ENCODE measurements around the gene PRMT7. TPM values are rescaled to one million over a fixed set of nuclear protein-coding genes. Genes with fewer than 3 reads are reported as not detected.

Gene PRMT7
- total RNA-seq, 1 donor, result 42.7 TPM

DNA sequence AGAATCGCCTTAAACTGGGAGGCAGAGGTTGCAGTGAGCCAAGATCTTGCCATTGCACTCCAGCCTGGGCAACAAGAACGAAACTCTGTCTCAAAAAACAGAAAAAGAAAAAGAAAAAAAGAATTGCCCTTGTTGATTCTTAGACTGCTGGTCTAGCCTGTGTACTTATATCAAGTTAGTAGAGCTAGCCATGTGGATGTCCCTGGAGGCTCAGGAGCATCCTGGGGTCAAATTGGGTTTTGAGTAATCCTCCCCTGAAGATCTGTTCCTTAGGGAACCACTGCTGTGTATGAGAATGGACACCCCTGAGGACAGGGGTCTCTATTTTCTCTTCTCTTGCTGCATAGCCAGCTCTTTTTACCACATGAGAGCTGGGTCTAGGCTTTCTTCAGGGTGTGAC is 21.6 kb upstream of the PRMT7 start:
- H3K4me3 ChIP-seq (ENCODE audit: low read depth, low read length), result no peak overlapping the region
- TF ChIP-seq, protein P1, sequence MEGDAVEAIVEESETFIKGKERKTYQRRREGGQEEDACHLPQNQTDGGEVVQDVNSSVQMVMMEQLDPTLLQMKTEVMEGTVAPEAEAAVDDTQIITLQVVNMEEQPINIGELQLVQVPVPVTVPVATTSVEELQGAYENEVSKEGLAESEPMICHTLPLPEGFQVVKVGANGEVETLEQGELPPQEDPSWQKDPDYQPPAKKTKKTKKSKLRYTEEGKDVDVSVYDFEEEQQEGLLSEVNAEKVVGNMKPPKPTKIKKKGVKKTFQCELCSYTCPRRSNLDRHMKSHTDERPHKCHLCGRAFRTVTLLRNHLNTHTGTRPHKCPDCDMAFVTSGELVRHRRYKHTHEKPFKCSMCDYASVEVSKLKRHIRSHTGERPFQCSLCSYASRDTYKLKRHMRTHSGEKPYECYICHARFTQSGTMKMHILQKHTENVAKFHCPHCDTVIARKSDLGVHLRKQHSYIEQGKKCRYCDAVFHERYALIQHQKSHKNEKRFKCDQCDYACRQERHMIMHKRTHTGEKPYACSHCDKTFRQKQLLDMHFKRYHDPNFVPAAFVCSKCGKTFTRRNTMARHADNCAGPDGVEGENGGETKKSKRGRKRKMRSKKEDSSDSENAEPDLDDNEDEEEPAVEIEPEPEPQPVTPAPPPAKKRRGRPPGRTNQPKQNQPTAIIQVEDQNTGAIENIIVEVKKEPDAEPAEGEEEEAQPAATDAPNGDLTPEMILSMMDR (IDR thresholded peaks at IDR 0.05; ENCODE audit: insufficient read depth, low read depth, low read length), result no peak
- no peak for DNase-seq (ENCODE audit: low read depth)

GRCh38 chr16:68289621-68290329 is 21.0 kb upstream of the PRMT7 start:
- no peak for DNase-seq (ENCODE audit: low read depth)

GRCh38 chr16:68290450-68290849 is 20.4 kb upstream of the PRMT7 start:
- no peak for DNase-seq (ENCODE audit: low read depth)
- no peak overlapping the region for H3K4me3 ChIP-seq (ENCODE audit: low read depth, low read length)
- TF ChIP-seq, protein P1 (IDR thresholded peaks at IDR 0.05; ENCODE audit: insufficient read depth, low read depth, low read length), result no peak

More at GRCh38 chr16:68289621-68290329, 21.0 kb upstream of the PRMT7 start:
- no peak overlapping the region for H3K4me3 ChIP-seq (ENCODE audit: low read depth, low read length)
- TF ChIP-seq, protein P1 (IDR thresholded peaks at IDR 0.05; ENCODE audit: insufficient read depth, low read depth, low read length), result no peak

DNA sequence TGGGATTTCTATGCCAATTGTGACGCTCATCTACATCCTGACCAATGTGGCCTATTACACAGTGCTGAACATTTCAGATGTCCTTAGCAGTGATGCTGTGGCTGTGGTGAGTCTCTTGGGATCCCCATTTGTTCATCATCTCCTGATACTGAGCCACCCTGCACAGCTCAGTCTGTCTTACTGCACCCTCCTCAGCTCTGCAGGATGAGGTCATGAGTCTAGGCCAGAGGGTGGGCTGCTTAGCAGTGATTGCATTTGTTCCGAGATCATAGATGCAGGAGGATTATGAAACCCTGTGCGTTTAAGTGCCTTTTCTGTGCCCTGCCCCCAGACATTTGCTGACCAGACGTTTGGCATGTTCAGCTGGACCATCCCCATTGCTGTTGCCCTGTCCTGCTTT is 19.6 kb upstream of the PRMT7 start:
- H3K4me3 ChIP-seq (ENCODE audit: low read depth, low read length), result no peak overlapping the region
- no peak for DNase-seq (ENCODE audit: low read depth)
- TF ChIP-seq, protein P1 (IDR thresholded peaks at IDR 0.05; ENCODE audit: insufficient read depth, low read depth, low read length), result no peak

GRCh38 chr16:68292425-68292824 is 18.4 kb upstream of the PRMT7 start:
- no peak for DNase-seq (ENCODE audit: low read depth)
- TF ChIP-seq, protein P1 (IDR thresholded peaks at IDR 0.05; ENCODE audit: insufficient read depth, low read depth, low read length), result no peak
- H3K4me3 ChIP-seq (ENCODE audit: low read depth, low read length), result no peak overlapping the region

GRCh38 chr16:68296291-68296690 is 14.5 kb upstream of the PRMT7 start:
- TF ChIP-seq, protein P1 (IDR thresholded peaks at IDR 0.05; ENCODE audit: insufficient read depth, low read depth, low read length), result no peak
- no peak overlapping the region for H3K4me3 ChIP-seq (ENCODE audit: low read depth, low read length)

DNA sequence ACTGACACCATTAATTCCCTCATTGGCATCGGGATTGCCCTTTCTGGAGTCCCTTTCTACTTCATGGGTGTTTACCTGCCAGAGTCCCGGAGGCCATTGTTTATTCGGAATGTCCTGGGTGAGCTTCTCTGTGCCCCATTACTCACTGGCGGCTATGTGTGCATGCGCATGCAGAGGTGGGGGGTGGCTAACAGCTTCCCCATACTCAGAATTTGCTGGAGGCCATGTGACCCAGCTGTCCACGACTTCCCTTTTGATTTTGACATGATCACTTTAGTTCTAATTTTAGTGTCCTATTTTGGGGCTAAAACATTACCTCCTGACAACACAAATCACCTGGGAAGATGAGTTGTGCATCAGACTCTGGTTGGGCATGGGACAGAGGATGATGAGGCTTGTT is 14.1 kb upstream of the PRMT7 start:
- no peak for DNase-seq (ENCODE audit: low read depth)
- TF ChIP-seq, protein P1 (IDR thresholded peaks at IDR 0.05; ENCODE audit: insufficient read depth, low read depth, low read length), result no peak
- H3K4me3 ChIP-seq (ENCODE audit: low read depth, low read length), result no peak overlapping the region

More at GRCh38 chr16:68296291-68296690, 14.5 kb upstream of the PRMT7 start:
- no peak for DNase-seq (ENCODE audit: low read depth)
